ENCODE results near the gene FOXM1.
A peak's percentile ranks its signal among the peaks of the same experiment; 100 is the strongest.

Gene FOXM1

GRCh38 chr12:2897418-2897817 is 20.4 kb upstream of the FOXM1 start:
- H3K9me3 ChIP-seq (ENCODE audit: control insufficient read depth, insufficient read depth, low read length), result no peaks in the 10 kb centered on the region
- H3K4me3 ChIP-seq (ENCODE audit: low read depth, low read length), result no peak overlapping the region
- H3K27ac ChIP-seq (ENCODE audit: low read depth, low read length), result no peak overlapping the region
- H3K4me1 ChIP-seq (ENCODE audit: control insufficient read depth, insufficient read depth, low read length), result peaks cover 7% of the 10 kb centered on the region; the same call in 1 of the 2 replicates
- H3K27me3 ChIP-seq (ENCODE audit: control insufficient read depth, insufficient read depth, low read length), result no peaks in the 10 kb centered on the region
- no peaks in the 10 kb centered on the region for H3K36me3 ChIP-seq (ENCODE audit: control insufficient read depth, insufficient read depth, low read length)
- H3K9ac ChIP-seq (ENCODE audit: low read depth, low read length), result no peak overlapping the region

- Histone ChIP-seq H3K9me3 (ENCODE audit: control insufficient read depth, insufficient read depth, low read length) (no peaks in the 10 kb centered on the region), H3K4me3 (ENCODE audit: low read depth, low read length) (no peak overlapping the region), H3K4me1 (ENCODE audit: control insufficient read depth, insufficient read depth, low read length) (0 out of 2 replicates have a peak, but pooled peaks cover 3% of the 10 kb centered on the region), H3K27ac (ENCODE audit: low read depth, low read length) (no peak overlapping the region), H3K36me3 (ENCODE audit: control insufficient read depth, insufficient read depth, low read length) (no peaks in the 10 kb centered on the region), H3K9ac (ENCODE audit: low read depth, low read length) (no peak overlapping the region), H3K27me3 (ENCODE audit: control insufficient read depth, insufficient read depth, low read length) (no peaks in the 10 kb centered on the region)
These were observed 18.5 kb upstream of the FOXM1 start for GRCh38 chr12:2895511-2895910.

DNA sequence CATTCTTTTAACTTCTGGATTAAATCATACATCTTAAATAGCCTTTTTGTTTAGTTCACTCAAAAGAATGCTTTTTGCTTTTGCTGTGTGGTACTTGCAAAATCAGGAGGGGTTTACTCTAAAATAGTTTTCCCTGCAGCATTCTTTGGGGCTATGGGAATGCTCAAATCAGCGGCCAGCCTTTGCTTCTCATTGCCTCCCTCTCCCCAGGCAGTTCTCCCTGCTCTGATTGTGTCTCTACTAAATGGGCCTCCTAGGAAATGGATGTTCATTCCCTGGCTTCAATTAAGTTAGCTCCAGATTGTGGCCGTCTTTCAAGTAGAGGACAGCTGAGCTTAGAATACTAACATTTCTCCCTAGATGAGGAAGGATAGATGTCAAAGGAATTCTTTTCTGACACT is 18.1 kb upstream of the FOXM1 start:
- H3K9me3 ChIP-seq (ENCODE audit: control insufficient read depth, insufficient read depth, low read length), result no peaks in the 10 kb centered on the region
- H3K27me3 ChIP-seq (ENCODE audit: control insufficient read depth, insufficient read depth, low read length), result no peaks in the 10 kb centered on the region
- H3K36me3 ChIP-seq (ENCODE audit: control insufficient read depth, insufficient read depth, low read length), result no peaks in the 10 kb centered on the region
- 0 out of 2 replicates have a peak, but pooled peaks cover 3% of the 10 kb centered on the region for H3K4me1 ChIP-seq (ENCODE audit: control insufficient read depth, insufficient read depth, low read length)
- no peak overlapping the region for H3K4me3 ChIP-seq (ENCODE audit: low read depth, low read length)
- H3K9ac ChIP-seq (ENCODE audit: low read depth, low read length), result no peak overlapping the region
- no peak overlapping the region for H3K27ac ChIP-seq (ENCODE audit: low read depth, low read length)

DNA sequence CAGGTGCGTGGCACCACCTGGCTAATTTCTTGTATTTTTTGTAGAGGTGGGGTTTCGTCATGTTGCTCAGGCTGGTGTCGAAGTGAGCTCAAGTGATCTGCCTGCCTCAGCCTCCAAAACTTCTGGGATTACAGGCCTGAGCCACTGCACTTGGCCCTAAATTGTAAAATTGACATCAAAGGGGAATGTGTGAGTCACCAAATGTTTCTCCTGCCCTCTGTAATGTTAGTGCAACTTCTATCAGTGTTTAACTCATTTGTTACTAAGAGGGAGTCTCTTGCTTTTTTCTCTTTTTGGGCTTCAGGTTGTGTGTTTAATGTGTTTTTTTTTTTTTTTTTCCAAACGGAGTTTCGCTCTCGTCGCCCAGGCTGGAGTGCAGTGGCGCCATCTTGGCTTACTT is 16.0 kb upstream of the FOXM1 start:
- no peak overlapping the region for H3K4me3 ChIP-seq (ENCODE audit: low read depth, low read length)
- H3K4me1 ChIP-seq (ENCODE audit: control insufficient read depth, insufficient read depth, low read length), result 0 out of 2 replicates have a peak, but pooled peaks cover 3% of the 10 kb centered on the region
- H3K27me3 ChIP-seq (ENCODE audit: control insufficient read depth, insufficient read depth, low read length), result no peaks in the 10 kb centered on the region
- H3K36me3 ChIP-seq (ENCODE audit: control insufficient read depth, insufficient read depth, low read length), result peaks cover 14% of the 10 kb centered on the region
- no peak overlapping the region for H3K27ac ChIP-seq (ENCODE audit: low read depth, low read length)
- H3K9ac ChIP-seq (ENCODE audit: low read depth, low read length), result no peak overlapping the region
- no peaks in the 10 kb centered on the region for H3K9me3 ChIP-seq (ENCODE audit: control insufficient read depth, insufficient read depth, low read length)

- Histone ChIP-seq H3K27ac (ENCODE audit: low read depth, low read length) (no peak overlapping the region), H3K9ac (ENCODE audit: low read depth, low read length) (no peak overlapping the region), H3K4me3 (ENCODE audit: low read depth, low read length) (no peak overlapping the region), H3K9me3 (ENCODE audit: control insufficient read depth, insufficient read depth, low read length) (no peaks in the 10 kb centered on the region), H3K36me3 (ENCODE audit: control insufficient read depth, insufficient read depth, low read length) (peaks cover 20% of the 10 kb centered on the region), H3K4me1 (ENCODE audit: control insufficient read depth, insufficient read depth, low read length) (0 out of 2 replicates have a peak, but pooled peaks cover 3% of the 10 kb centered on the region), H3K27me3 (ENCODE audit: control insufficient read depth, insufficient read depth, low read length) (no peaks in the 10 kb centered on the region)
These were observed 15.3 kb upstream of the FOXM1 start for GRCh38 chr12:2892246-2892645.

DNA sequence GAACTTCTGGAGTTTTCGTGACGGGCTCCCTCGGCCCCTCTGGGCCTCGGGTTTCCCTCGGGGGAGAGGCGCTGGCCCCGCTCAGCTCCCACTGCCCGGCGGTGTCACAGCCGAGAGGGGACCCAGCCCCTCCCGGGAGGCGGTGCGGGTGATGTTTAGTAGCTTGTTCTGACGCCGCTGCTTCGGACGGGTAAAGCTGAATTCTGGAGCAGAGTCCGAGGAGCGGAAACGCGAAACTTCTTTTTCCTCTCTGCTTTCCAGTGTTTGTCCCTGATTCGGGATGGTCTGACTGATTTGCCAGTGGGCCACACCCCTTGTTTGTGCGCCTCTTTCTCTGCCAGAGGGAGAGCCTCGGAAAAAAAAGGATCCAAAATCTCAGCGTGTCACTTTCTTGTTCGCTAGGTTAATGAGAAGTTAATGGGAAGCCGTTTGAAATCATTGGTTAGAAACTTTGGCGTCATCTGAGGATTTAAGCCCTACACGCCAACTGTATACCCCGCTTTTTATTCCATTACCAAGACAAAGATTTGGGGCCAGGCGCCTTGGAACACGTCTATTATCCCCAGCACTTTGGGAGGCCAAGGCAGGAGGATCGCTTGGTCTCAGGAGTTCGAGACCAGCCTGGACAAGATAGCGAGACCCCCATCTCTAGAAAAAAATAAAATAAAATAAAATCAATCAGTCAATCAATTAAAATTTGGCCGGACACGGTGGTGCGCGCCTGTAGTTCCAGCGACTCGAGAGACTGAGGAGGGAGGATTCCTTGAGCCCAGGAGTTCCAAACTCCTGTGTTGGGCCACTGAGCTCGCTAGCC is 14.5 kb upstream of the FOXM1 start:
- Histone ChIP-seq H3K36me3 (ENCODE audit: control insufficient read depth, insufficient read depth, low read length) (peaks cover 28% of the 10 kb centered on the region), H3K9me3 (ENCODE audit: control insufficient read depth, insufficient read depth, low read length) (no peaks in the 10 kb centered on the region), H3K4me1 (ENCODE audit: control insufficient read depth, insufficient read depth, low read length) (0 out of 2 replicates have a peak, but pooled peaks cover 3% of the 10 kb centered on the region), H3K4me3 (ENCODE audit: low read depth, low read length) (peak overlapping the region; percentile 71), H3K9ac (ENCODE audit: low read depth, low read length) (peak overlapping the region; percentile 42), H3K27ac (ENCODE audit: low read depth, low read length) (peak overlapping the region; percentile 80), H3K27me3 (ENCODE audit: control insufficient read depth, insufficient read depth, low read length) (no peaks in the 10 kb centered on the region)

- peak within 1 kb of the TSS; percentile 71 for H3K4me3 ChIP-seq (ENCODE audit: low read depth, low read length)
- 0 out of 2 replicates have a peak, but pooled peaks cover 3% of the 10 kb centered on the region for H3K4me1 ChIP-seq (ENCODE audit: control insufficient read depth, insufficient read depth, low read length)
- peaks cover 35% of the 10 kb centered on the region for H3K36me3 ChIP-seq (ENCODE audit: control insufficient read depth, insufficient read depth, low read length)
- H3K27me3 ChIP-seq (ENCODE audit: control insufficient read depth, insufficient read depth, low read length), result no peaks in the 10 kb centered on the region
- H3K9me3 ChIP-seq (ENCODE audit: control insufficient read depth, insufficient read depth, low read length), result no peaks in the 10 kb centered on the region
- H3K9ac ChIP-seq (ENCODE audit: low read depth, low read length), result peak within 1 kb of the TSS; percentile 42
- H3K27ac ChIP-seq (ENCODE audit: low read depth, low read length), result peak within 1 kb of the TSS; percentile 80
These were observed 13.6 kb upstream of the FOXM1 start, which contains the start of gene TULP3 for GRCh38 chr12:2890388-2891239. TULP3 (plus strand) TSS chr12:2890891; CDS start chr12:2890948, 57 bp downstream.

DNA sequence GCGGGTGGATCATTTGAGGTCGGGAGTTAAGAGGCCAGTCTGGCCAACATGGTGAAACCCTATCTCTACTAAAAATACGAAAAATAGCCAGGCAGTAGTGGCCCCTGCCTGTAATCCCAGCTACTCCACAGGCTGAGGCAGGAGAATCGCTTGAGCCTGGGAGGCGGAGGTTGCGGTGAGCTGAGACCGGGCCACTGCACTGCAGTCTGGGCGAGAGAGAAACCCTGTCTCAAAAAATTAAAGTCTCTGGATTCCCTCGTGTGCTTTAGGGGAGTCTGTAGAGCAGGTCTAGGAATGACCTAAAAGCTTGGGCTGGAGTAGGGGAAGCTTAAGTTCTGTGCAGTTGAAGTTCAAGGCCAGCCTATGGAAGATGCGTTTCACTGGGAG is 13.0 kb upstream of the FOXM1 start:
- H3K9me3 ChIP-seq (ENCODE audit: control insufficient read depth, insufficient read depth, low read length), result no peaks in the 10 kb centered on the region
- peak overlapping the region; percentile 78 for H3K27ac ChIP-seq (ENCODE audit: low read depth, low read length)
- H3K4me1 ChIP-seq (ENCODE audit: control insufficient read depth, insufficient read depth, low read length), result peaks cover 2% of the 10 kb centered on the region
- peak overlapping the region; percentile 71 for H3K4me3 ChIP-seq (ENCODE audit: low read depth, low read length)
- peaks cover 35% of the 10 kb centered on the region for H3K36me3 ChIP-seq (ENCODE audit: control insufficient read depth, insufficient read depth, low read length)
- peak overlapping the region; percentile 39 for H3K9ac ChIP-seq (ENCODE audit: low read depth, low read length)
- no peaks in the 10 kb centered on the region for H3K27me3 ChIP-seq (ENCODE audit: control insufficient read depth, insufficient read depth, low read length)

GRCh38 chr12:2886768-2887450 is 9.9 kb upstream of the FOXM1 start:
- Histone ChIP-seq H3K4me3 (ENCODE audit: low read depth, low read length) (no peak overlapping the region), H3K36me3 (ENCODE audit: control insufficient read depth, insufficient read depth, low read length) (peaks cover 35% of the 10 kb centered on the region), H3K9me3 (ENCODE audit: control insufficient read depth, insufficient read depth, low read length) (no peaks in the 10 kb centered on the region), H3K9ac (ENCODE audit: low read depth, low read length) (no peak overlapping the region), H3K27me3 (ENCODE audit: control insufficient read depth, insufficient read depth, low read length) (no peaks in the 10 kb centered on the region), H3K27ac (ENCODE audit: low read depth, low read length) (no peak overlapping the region), H3K4me1 (ENCODE audit: control insufficient read depth, insufficient read depth, low read length) (peaks cover 5% of the 10 kb centered on the region)

DNA sequence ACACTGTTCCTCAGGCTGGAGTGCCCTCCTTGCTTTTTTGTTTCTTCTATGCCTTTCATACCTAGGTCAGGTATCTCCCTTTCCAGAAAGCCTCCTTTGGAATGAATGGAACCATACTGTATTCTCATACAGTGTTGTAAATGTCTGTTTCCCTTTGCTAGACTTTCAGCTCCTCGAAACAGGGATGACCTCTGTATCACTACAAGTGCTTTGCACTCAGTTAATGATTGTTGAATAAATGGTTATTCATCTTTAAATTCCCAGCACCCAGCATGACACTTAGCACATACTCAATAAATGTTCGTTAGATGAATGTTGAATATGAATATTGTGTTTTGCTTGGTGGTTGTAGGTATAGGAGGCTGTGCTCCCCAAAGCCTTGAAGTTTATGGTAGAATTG is 7.8 kb upstream of the FOXM1 start:
- H3K4me3 ChIP-seq (ENCODE audit: low read depth, low read length), result no peak overlapping the region
- H3K27ac ChIP-seq (ENCODE audit: low read depth, low read length), result peak overlapping the region; percentile 21
- no peaks in the 10 kb centered on the region for H3K9me3 ChIP-seq (ENCODE audit: control insufficient read depth, insufficient read depth, low read length)
- H3K4me1 ChIP-seq (ENCODE audit: control insufficient read depth, insufficient read depth, low read length), result peaks cover 5% of the 10 kb centered on the region
- H3K36me3 ChIP-seq (ENCODE audit: control insufficient read depth, insufficient read depth, low read length), result peaks cover 47% of the 10 kb centered on the region
- H3K9ac ChIP-seq (ENCODE audit: low read depth, low read length), result no peak overlapping the region
- H3K27me3 ChIP-seq (ENCODE audit: control insufficient read depth, insufficient read depth, low read length), result no peaks in the 10 kb centered on the region

Data from HUES48 (cell line).